Neural cell (in vitro differentiated cells): ENCODE data around the gene SLC49A4. TPM values are rescaled to one million over a fixed set of nuclear protein-coding genes. Genes with fewer than 3 reads are reported as not detected.

ENCODE experiments used
- H2AFZ ChIP-seq: fragments of 200-600, 300-800 bp; sonication (generic), shearing (Covaris generic); 2 replicates; pipeline ENCODE4 v1.6.0; 2014; ENCODE audit warnings: low read depth, mild to moderate bottlenecking, antibody characterized with exemption, low read length, moderate library complexity
- H3F3A ChIP-seq: fragments of 200-600 bp; shearing (Covaris generic); 2 replicates; pipeline ENCODE4 v1.6.1; 2016; ENCODE audit warnings: mild to moderate bottlenecking, moderate library complexity, mixed read lengths, antibody characterized with exemption, low read length; ENCODE audit not compliant: insufficient read depth, poor library complexity, severe bottlenecking
- H3K27ac ChIP-seq: fragments of 200-600, 300-800 bp; sonication (generic), shearing (Covaris generic); 2 replicates; pipeline ENCODE4 v1.5.1; 2014; ENCODE audit warnings: mild to moderate bottlenecking, low read length, moderate library complexity
- H3K27me3 ChIP-seq: fragments of 300-800, 200-600 bp; sonication (generic), shearing (Covaris generic); 2 replicates; pipeline ENCODE4 v1.6.0; 2014; ENCODE audit warnings: mild to moderate bottlenecking, low read depth, low read length, moderate library complexity; ENCODE audit not compliant: insufficient read depth
- H3K36me3 ChIP-seq: fragments of 300-800, 200-600 bp; sonication (generic), shearing (Covaris generic); 2 replicates; pipeline ENCODE4 v1.5.1; 2014; ENCODE audit warnings: mild to moderate bottlenecking, antibody characterized with exemption, low read length, moderate library complexity; ENCODE audit not compliant: insufficient read depth
- H3K4me2 ChIP-seq: fragments of 300-800, 200-600 bp; sonication (generic), shearing (Covaris generic); 2 replicates; pipeline ENCODE4 v1.6.0; 2014; ENCODE audit warnings: mild to moderate bottlenecking, low read length
- H3K4me3 ChIP-seq: fragments of 300-800, 200-600 bp; sonication (generic), shearing (Covaris generic); 2 replicates; pipeline ENCODE4 v1.5.1; 2014; ENCODE audit warnings: mild to moderate bottlenecking, low read length, moderate library complexity
- H3K79me2 ChIP-seq: fragments of 200-600 bp; shearing (Covaris generic); replicated peaks from 2 replicates; pipeline ENCODE4 v1.6.0; 2014; ENCODE audit warnings: mild to moderate bottlenecking, low read length, moderate library complexity; ENCODE audit not compliant: insufficient read depth
- H3K9ac ChIP-seq: fragments of 300-800, 200-600 bp; sonication (generic), shearing (Covaris generic); 2 replicates; pipeline ENCODE4 v1.6.1; 2016; ENCODE audit warnings: mild to moderate bottlenecking, low read length, mixed read lengths
- H3K9me2 ChIP-seq: fragments of 200-600 bp; shearing (Covaris generic); 2 replicates; pipeline ENCODE4 v1.6.1; 2016; ENCODE audit warnings: mild to moderate bottlenecking, low read length, mixed read lengths; ENCODE audit not compliant: insufficient read depth
- H3K9me3 ChIP-seq: fragments of 200-600, 300-800 bp; sonication (generic), shearing (Covaris generic); 2 replicates; pipeline ENCODE4 v1.6.1; 2016; ENCODE audit warnings: mild to moderate bottlenecking, mixed run types, low read length, moderate library complexity, mixed read lengths
- H4K20me1 ChIP-seq: fragments of 200-600 bp; shearing (Covaris generic); 2 replicates; pipeline ENCODE4 v1.6.1; 2016; ENCODE audit warnings: mild to moderate bottlenecking, mixed run types; ENCODE audit not compliant: insufficient read depth
- CTCF ChIP-seq: fragments of 450-650 bp; IDR thresholded peaks from 2 replicates; pipeline ENCODE4 v1.5.1; 2014; ENCODE audit warnings: antibody characterized with exemption, mild to moderate bottlenecking, moderate library complexity; ENCODE audit not compliant: poor library complexity, severe bottlenecking
- EP300 ChIP-seq: fragments of 450-650 bp; conservative IDR thresholded peaks from 2 replicates; pipeline ENCODE4 v1.6.1; 2014; ENCODE audit warnings: antibody characterized with exemption, mild to moderate bottlenecking, moderate library complexity; ENCODE audit not compliant: poor library complexity, severe bottlenecking
- EZH2 ChIP-seq: fragments of 200-600, 300-800 bp; shearing (Covaris generic), sonication (generic); IDR thresholded peaks from 2 replicates; pipeline ENCODE4 v1.6.1; 2014; ENCODE audit warnings: antibody characterized with exemption, low read length, borderline replicate concordance, mild to moderate bottlenecking; ENCODE audit not compliant: insufficient read depth, poor library complexity, severe bottlenecking
- MXI1 ChIP-seq: fragments of 450-650 bp; conservative IDR thresholded peaks from 2 replicates; pipeline ENCODE4 v1.6.1; 2014; ENCODE audit warnings: antibody characterized with exemption, mild to moderate bottlenecking; ENCODE audit not compliant: poor library complexity, severe bottlenecking
- POLR2AphosphoS5 ChIP-seq: IDR thresholded peaks from 2 replicates; pipeline ENCODE4 v1.6.1; 2012
- RAD21 ChIP-seq: fragments of 450-650 bp; conservative IDR thresholded peaks from 2 replicates; pipeline ENCODE4 v1.6.1; 2014; ENCODE audit warnings: antibody characterized with exemption, mild to moderate bottlenecking, moderate library complexity
- REST ChIP-seq: IDR thresholded peaks from 2 replicates; pipeline ENCODE4 v1.6.1; 2012; ENCODE audit warnings: borderline replicate concordance
- SMC3 ChIP-seq: fragments of 450-650 bp; conservative IDR thresholded peaks from 2 replicates; pipeline ENCODE4 v1.6.1; 2014; ENCODE audit warnings: antibody characterized with exemption, mild to moderate bottlenecking, moderate library complexity; ENCODE audit not compliant: poor library complexity
- TAF1 ChIP-seq: IDR thresholded peaks from 2 replicates; pipeline ENCODE4 v1.6.1; 2012; ENCODE audit warnings: low read depth
- polyA plus RNA-seq: library from polyadenylated mRNA; depleted of rRNA; stranded (reverse); fragments of >200 nt; gene quantifications from 2 replicates; pipeline ENCODE4 v1.2.3, GENCODE V29; 2014

The SLC49A4 gene
- polyA plus RNA-seq, 1 donor from 2014 or later = 16.2 TPM

- no peak overlapping the region for H3K4me2 ChIP-seq
- H4K20me1 ChIP-seq = no peaks in the 10 kb centered on the region
- H3K27ac ChIP-seq = no peak overlapping the region
- no peak overlapping the region for H3K4me3 ChIP-seq
- no peaks in the 10 kb centered on the region for H3K9me2 ChIP-seq
- no peak for TF ChIP-seq RAD21
- no peak for TF ChIP-seq EP300
- TF ChIP-seq POLR2AphosphoS5 = no peak
- TF ChIP-seq TAF1 = no peak
- no peak for TF ChIP-seq MXI1
- TF ChIP-seq CTCF = no peak
- TF ChIP-seq REST = no peak
- no peak for TF ChIP-seq EZH2
- no peak for TF ChIP-seq SMC3
- H2AFZ ChIP-seq = no peak overlapping the region
- H3K36me3 ChIP-seq = no peaks in the 10 kb centered on the region
- H3K27me3 ChIP-seq = no peaks in the 10 kb centered on the region
- H3K79me2 ChIP-seq = no peaks in the 10 kb centered on the region
- H3K9ac ChIP-seq = no peak overlapping the region
- H3K9me3 ChIP-seq = no peaks in the 10 kb centered on the region
- H3F3A ChIP-seq = no peaks in the 10 kb centered on the region
Observed at GRCh38 chr3:122907471-122907870, 112.6 kb downstream of the SLC49A4 start.

- no peak overlapping the region for H3K27ac ChIP-seq
- peak overlapping the region; percentile 7 for H3K4me2 ChIP-seq
- H2AFZ ChIP-seq = no peak overlapping the region
- H3K36me3 ChIP-seq = no peaks in the 10 kb centered on the region
- no peaks in the 10 kb centered on the region for H3F3A ChIP-seq
- H4K20me1 ChIP-seq = no peaks in the 10 kb centered on the region
- no peaks in the 10 kb centered on the region for H3K9me2 ChIP-seq
- H3K4me3 ChIP-seq = peak overlapping the region; percentile 14
- no peak overlapping the region for H3K9ac ChIP-seq
- TF ChIP-seq EP300 = no peak
- TF ChIP-seq SMC3 = no peak
- TF ChIP-seq EZH2 = no peak
- TF ChIP-seq POLR2AphosphoS5 = no peak
- TF ChIP-seq REST = no peak
- TF ChIP-seq TAF1 = no peak
- no peak for TF ChIP-seq MXI1
- TF ChIP-seq RAD21 = no peak
- no peaks in the 10 kb centered on the region for H3K9me3 ChIP-seq
- no peaks in the 10 kb centered on the region for H3K27me3 ChIP-seq
- no peaks in the 10 kb centered on the region for H3K79me2 ChIP-seq
Observed at GRCh38 chr3:122908251-122908650, 113.4 kb downstream of the SLC49A4 start.
